OCI-LY7 (cell line): ENCODE data around the gene CSDE1. TPM values are rescaled to one million over a fixed set of nuclear protein-coding genes. Genes with fewer than 3 reads are reported as not detected.

Experiments used
- BruUV-seq: library from RNA; stranded (reverse); fragments of 400-500 nt; replicated peaks from 2 replicates; lab custom pipeline; 2021; lab: Mats Ljungman, UMichigan
- CTCF ChIA-PET: fragments of 300-600 bp; sonication (Branson Sonifier 250); formaldehyde crosslinking; loops from one replicate; lab custom pipeline; 2022; ENCODE audit warnings: antibody characterized with exemption; ENCODE audit not compliant: unreplicated experiment; lab: Charles Lee
- POLR2A ChIA-PET: fragments of 300-600 bp; sonication (Branson Sonifier 250); formaldehyde crosslinking; loops from one replicate; lab custom pipeline; 2022; ENCODE audit warnings: antibody characterized with exemption; lab: Charles Lee
- DNase-seq: peaks from one replicate; pipeline ENCODE4 v3.0.0-alpha.2; 2015; ENCODE audit warnings: low spot score
- H2AFZ ChIP-seq: fragments of 200-600 bp; sonication (generic), shearing (Covaris generic); 2 replicates; pipeline ENCODE4 v1.6.1; 2014; ENCODE audit warnings: mild to moderate bottlenecking, antibody characterized with exemption, low read length, moderate library complexity
- H3K27ac ChIP-seq: fragments of 200-600 bp; sonication (generic); 2 replicates; pipeline ENCODE4 v1.5.1; 2014; ENCODE audit warnings: mixed run types, low read depth, mild to moderate bottlenecking, moderate library complexity, low read length, inconsistent platforms; ENCODE audit not compliant: poor library complexity, severe bottlenecking
- H3K36me3 ChIP-seq: fragments of 200-600 bp; sonication (generic); 2 replicates; pipeline ENCODE4 v1.6.1; 2014; ENCODE audit warnings: mild to moderate bottlenecking, antibody characterized with exemption, low read length, moderate library complexity, mixed read lengths; ENCODE audit not compliant: insufficient read depth
- H3K4me1 ChIP-seq: fragments of 200-600 bp; sonication (generic); 2 replicates; pipeline ENCODE4 v1.5.1; 2014; ENCODE audit warnings: mild to moderate bottlenecking, low read length; ENCODE audit not compliant: insufficient read depth, poor library complexity, severe bottlenecking
- H3K4me2 ChIP-seq: fragments of 200-600 bp; sonication (generic); 2 replicates; pipeline ENCODE4 v1.6.1; 2014; ENCODE audit warnings: mild to moderate bottlenecking, low read length
- H3K4me3 ChIP-seq: fragments of 200-600 bp; sonication (generic); 2 replicates; pipeline ENCODE4 v1.5.1; 2014; ENCODE audit warnings: mild to moderate bottlenecking, low read depth, low read length; ENCODE audit not compliant: poor library complexity, severe bottlenecking
- H3K79me2 ChIP-seq: fragments of 200-600 bp; sonication (generic); 2 replicates; pipeline ENCODE4 v1.6.1; 2016; ENCODE audit warnings: low read depth, mild to moderate bottlenecking, low read length, moderate library complexity, mixed read lengths; ENCODE audit not compliant: insufficient read depth
- H3K9me2 ChIP-seq: fragments of 200-600 bp; sonication (generic); 2 replicates; pipeline ENCODE4 v1.6.1; 2016; ENCODE audit warnings: mild to moderate bottlenecking, low read length, mixed read lengths; ENCODE audit not compliant: insufficient read depth
- H3K9me3 ChIP-seq: fragments of 200-600 bp; sonication (generic); 2 replicates; pipeline ENCODE4 v1.6.1; 2014; ENCODE audit warnings: mild to moderate bottlenecking, mixed run types, low read length, mixed read lengths
- H4K20me1 ChIP-seq: fragments of 200-600 bp; sonication (generic); 2 replicates; pipeline ENCODE4 v1.6.1; 2014; ENCODE audit warnings: mild to moderate bottlenecking, antibody characterized with exemption, low read length, moderate library complexity, mixed read lengths; ENCODE audit not compliant: insufficient read depth
- EZH2phosphoT487 ChIP-seq: fragments of 200-600 bp; sonication (generic); IDR thresholded peaks from 2 replicates; pipeline ENCODE4 v1.6.1; 2018; ENCODE audit warnings: low read depth, borderline replicate concordance, mild to moderate bottlenecking, mixed run types, antibody characterized with exemption, low read length, moderate library complexity, mixed read lengths
- intact Hi-C: fragments of 100-400 bp; cut with micrococcal nuclease; formaldehyde crosslinking; loops from one replicate; pipeline ENCODE4 v1.10.0; 2022; ENCODE audit not compliant: unreplicated experiment
- total RNA-seq, 2 experiments: library from RNA; depleted of rRNA in 1 of 2; stranded (reverse); fragments of >200 nt in 1 of 2; shearing (Covaris generic) in 1 of 2; gene quantifications; 2 replicates each; pipeline ENCODE4 v1.2.3, GENCODE V29; 2014 to 2022
- TF ChIP-seq, protein P1 (sequence below): fragments of 200-600 bp; sonication (generic); conservative IDR thresholded peaks from 2 replicates; pipeline ENCODE4 v1.5.1; 2014; ENCODE audit warnings: mild to moderate bottlenecking, antibody characterized with exemption, low read length, moderate library complexity, mixed read lengths

The CSDE1 gene
- total RNA-seq, 2 experiments from 2014 or later = 177 to 426 TPM

DNA sequence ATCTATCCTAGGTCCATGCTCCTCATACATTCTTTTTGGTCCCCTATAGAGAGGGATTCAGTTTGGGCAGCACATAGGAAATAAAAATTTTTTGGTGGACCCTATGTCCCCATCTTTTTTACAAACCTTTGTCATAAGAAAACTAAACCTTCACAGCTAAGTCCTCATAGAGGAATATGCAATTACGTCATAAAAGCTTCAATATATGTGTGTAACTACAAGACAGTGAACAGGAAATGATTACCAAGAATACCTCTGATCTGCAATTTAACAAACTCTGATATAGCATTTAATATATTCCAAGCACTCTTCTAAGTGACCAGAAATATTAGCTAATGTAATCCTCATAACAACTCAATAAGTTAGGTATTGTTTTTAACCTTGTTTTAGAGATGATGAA lies 81.7 kb downstream of the CSDE1 start:
- H3K9me2 ChIP-seq = no peaks in the 10 kb centered on the region
- POLR2A ChIA-PET = interaction anchor here (0.6 kb wide), 2 partner anchors 11 to 19 kb away, joined by 3 read pairs; no protein-coding TSS in a partner anchor
- intact Hi-C loops = loop anchor here (10.0 kb wide), 1 partner anchor 101 kb away; no protein-coding TSS in a partner anchor
- no peak overlapping the region for H3K27ac ChIP-seq
- CTCF ChIA-PET = no interaction called here
- H3K36me3 ChIP-seq = no peaks in the 10 kb centered on the region
- no peaks in the 10 kb centered on the region for H3K4me1 ChIP-seq
- no peak for DNase-seq
- no peak overlapping the region for H3K4me2 ChIP-seq
- BruUV-seq = no TSS peak
- no peak overlapping the region for H3K4me3 ChIP-seq
- H3K9me3 ChIP-seq = no peaks in the 10 kb centered on the region
- no peaks in the 10 kb centered on the region for H4K20me1 ChIP-seq
- no peaks in the 10 kb centered on the region for H3K79me2 ChIP-seq
- H2AFZ ChIP-seq = no peak overlapping the region
- TF ChIP-seq, protein P1, sequence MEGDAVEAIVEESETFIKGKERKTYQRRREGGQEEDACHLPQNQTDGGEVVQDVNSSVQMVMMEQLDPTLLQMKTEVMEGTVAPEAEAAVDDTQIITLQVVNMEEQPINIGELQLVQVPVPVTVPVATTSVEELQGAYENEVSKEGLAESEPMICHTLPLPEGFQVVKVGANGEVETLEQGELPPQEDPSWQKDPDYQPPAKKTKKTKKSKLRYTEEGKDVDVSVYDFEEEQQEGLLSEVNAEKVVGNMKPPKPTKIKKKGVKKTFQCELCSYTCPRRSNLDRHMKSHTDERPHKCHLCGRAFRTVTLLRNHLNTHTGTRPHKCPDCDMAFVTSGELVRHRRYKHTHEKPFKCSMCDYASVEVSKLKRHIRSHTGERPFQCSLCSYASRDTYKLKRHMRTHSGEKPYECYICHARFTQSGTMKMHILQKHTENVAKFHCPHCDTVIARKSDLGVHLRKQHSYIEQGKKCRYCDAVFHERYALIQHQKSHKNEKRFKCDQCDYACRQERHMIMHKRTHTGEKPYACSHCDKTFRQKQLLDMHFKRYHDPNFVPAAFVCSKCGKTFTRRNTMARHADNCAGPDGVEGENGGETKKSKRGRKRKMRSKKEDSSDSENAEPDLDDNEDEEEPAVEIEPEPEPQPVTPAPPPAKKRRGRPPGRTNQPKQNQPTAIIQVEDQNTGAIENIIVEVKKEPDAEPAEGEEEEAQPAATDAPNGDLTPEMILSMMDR = no peak

DNA sequence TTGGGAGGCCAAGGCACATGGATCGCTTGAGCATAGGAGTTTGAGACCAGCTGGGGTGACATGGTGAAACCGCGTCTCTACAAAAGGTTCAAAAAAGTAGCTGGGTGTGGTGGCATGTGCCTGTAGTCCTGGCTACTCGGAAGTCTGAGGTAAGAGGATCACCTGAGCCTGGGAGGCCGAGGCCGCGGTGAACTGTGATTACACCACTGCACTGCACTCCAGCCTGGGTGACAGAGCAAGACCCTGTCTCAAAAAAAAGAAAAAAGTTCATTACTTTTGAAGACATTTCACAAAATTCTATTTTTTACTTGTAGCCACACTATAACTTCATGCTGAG lies 85.9 kb downstream of the CSDE1 start:
- no peak overlapping the region for H3K4me3 ChIP-seq
- no peak overlapping the region for H2AFZ ChIP-seq
- no peaks in the 10 kb centered on the region for H3K36me3 ChIP-seq
- H3K9me3 ChIP-seq = no peaks in the 10 kb centered on the region
- DNase-seq = no peak
- no TSS peak for BruUV-seq
- H3K79me2 ChIP-seq = no peaks in the 10 kb centered on the region
- no peak overlapping the region for H3K4me2 ChIP-seq
- no peaks in the 10 kb centered on the region for H4K20me1 ChIP-seq
- POLR2A ChIA-PET = interaction anchor here (1.0 kb wide), 1 partner anchor 41 kb away, joined by 3 read pairs; no protein-coding TSS in a partner anchor
- CTCF ChIA-PET = no interaction called here
- H3K27ac ChIP-seq = no peak overlapping the region
- peaks cover 4% of the 10 kb centered on the region for H3K4me1 ChIP-seq
- intact Hi-C loops = loop anchor here (2.0 to 10.0 kb wide), 2 partner anchors 97 to 325 kb away; no protein-coding TSS in a partner anchor
- TF ChIP-seq, protein P1 = no peak
- TF ChIP-seq EZH2phosphoT487 = no peak
- no peaks in the 10 kb centered on the region for H3K9me2 ChIP-seq

DNA sequence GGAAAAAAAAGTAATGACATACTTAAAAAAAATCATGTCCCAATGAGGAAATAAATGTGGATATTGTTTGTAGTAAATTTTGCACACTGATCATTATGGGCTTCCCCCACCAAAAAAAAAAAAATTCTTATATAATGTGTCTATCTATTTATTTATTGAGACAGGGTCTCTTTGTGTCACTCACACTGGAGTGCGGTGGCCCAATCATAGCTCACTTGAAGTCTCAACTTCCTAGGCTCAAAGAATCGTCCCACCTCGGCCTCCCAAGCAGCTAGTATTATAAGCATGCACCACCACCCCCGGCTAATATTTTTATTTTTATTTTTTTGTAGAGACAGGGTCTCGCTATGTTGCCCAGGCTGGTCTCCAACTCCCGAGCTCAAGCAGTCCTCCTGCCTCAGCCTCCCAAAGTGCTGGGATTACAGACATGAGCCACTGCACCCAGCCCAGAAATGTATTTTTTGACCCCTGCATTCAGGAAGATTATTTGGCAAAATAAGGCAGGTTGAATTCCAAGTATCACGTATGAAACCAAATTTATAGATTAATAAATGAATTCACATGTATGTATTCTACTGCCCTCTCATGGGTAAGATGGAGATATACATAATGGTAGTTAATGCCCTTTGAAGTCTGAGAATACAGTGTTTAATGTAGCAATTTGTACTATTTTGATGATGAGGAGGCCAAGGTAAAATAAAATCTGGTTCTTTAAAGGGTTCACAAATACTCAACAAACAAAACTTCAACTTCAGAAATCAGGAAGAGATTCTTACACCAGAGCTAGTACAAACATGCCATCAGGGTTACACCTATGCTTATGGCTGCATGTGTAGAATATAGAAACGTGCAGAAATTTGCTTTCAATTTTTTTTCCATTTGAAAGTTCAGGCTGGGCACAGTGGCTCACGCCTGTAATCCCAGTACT lies 86.5 kb downstream of the CSDE1 start:
- H3K4me3 ChIP-seq = no peak overlapping the region
- H3K4me2 ChIP-seq = no peak overlapping the region
- BruUV-seq = no TSS peak
- H3K79me2 ChIP-seq = no peaks in the 10 kb centered on the region
- no peak overlapping the region for H2AFZ ChIP-seq
- DNase-seq = peak; percentile 34
- no peaks in the 10 kb centered on the region for H3K9me2 ChIP-seq
- TF ChIP-seq, protein P1 = peak; percentile 75
- no peak for TF ChIP-seq EZH2phosphoT487
- H3K36me3 ChIP-seq = no peaks in the 10 kb centered on the region
- H3K27ac ChIP-seq = no peak overlapping the region
- CTCF ChIA-PET = no interaction called here
- POLR2A ChIA-PET = interaction anchor here (1.0 kb wide), 1 partner anchor 41 kb away, joined by 3 read pairs; no protein-coding TSS in a partner anchor
- intact Hi-C loops = loop anchor here (2.0 to 10.0 kb wide), 2 partner anchors 96 to 324 kb away; no protein-coding TSS in a partner anchor
- H4K20me1 ChIP-seq = no peaks in the 10 kb centered on the region
- no peaks in the 10 kb centered on the region for H3K9me3 ChIP-seq
- peaks cover 4% of the 10 kb centered on the region for H3K4me1 ChIP-seq
